ENCODE measurements around the gene CLCN1. TPM values are rescaled to one million over a fixed set of nuclear protein-coding genes. Genes with fewer than 3 reads are reported as not detected.

CLCN1 gene
- total and polyA plus RNA-seq, 2 of the 8 experiments (the other 6 are each of a cell fraction or from before 2014, with no cell fraction given), result 0.36 to 0.41 TPM

DNA sequence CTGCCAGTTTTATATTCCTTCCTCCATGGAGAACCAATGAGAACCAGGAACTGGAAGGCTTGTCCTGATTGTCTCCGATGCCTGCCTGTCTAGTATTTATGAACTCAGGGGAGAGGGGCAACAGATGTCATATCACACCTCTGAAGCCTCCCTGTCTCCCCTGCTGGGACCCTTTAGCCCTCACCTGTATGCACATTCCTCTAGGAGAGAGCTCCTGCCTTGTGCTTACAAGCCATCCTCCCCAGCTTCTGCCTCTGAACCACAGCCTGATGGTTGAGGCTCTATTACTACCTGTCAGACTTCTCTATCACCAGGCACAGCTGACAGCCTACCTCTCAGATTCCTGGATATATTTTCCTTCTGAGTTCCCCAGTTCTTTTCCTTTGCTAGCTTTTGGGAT, 52.5 kb downstream of the CLCN1 start:
- FAIRE-seq, result no peak
- no peak overlapping the region for H3K27ac ChIP-seq (ENCODE audit: low read depth, low read length)

More for the DNA sequence above, 52.5 kb downstream of the CLCN1 start:
- H3K56ac ChIP-seq (replicated peaks; ENCODE audit: insufficient read length, low read depth, low read length), result no peak overlapping the region
- H2BK20ac ChIP-seq (ENCODE audit: low read length), result peak overlapping the region; percentile 4; the same call in 1 of the 2 replicates
- no peak overlapping the region for H4K91ac ChIP-seq (replicated peaks; ENCODE audit: insufficient read length, low read length)
- H4K20me1 ChIP-seq (replicated peaks in 1 of 2; ENCODE audit: control insufficient read depth in 1 of 2, insufficient read depth in 2 of 2, low read length in 2 of 2), result no peaks in the 10 kb centered on the region
- H2BK120ac ChIP-seq (replicated peaks; ENCODE audit: low read depth, low read length), result no peak overlapping the region
- H3K79me1 ChIP-seq (ENCODE audit: low read depth, low read length), result no peaks in the 10 kb centered on the region
- no peak overlapping the region for H3K4ac ChIP-seq (replicated peaks; ENCODE audit: insufficient read length, low read depth, low read length)
- 0 out of 2 replicates have a peak overlapping the region, but pooled peaks have one; percentile 72 for H2BK5ac ChIP-seq (ENCODE audit: low read depth, low read length)
- H3K14ac ChIP-seq (ENCODE audit: insufficient read length), result no peak overlapping the region
- H3K23ac ChIP-seq (ENCODE audit: insufficient read length), result no peak overlapping the region
- no peak for DNase-seq (ENCODE audit: low read depth in 1 of 2, low spot score in 2 of 2)
- H3K4me1 ChIP-seq (replicated peaks in 1 of 4; ENCODE audit: control insufficient read depth in 3 of 4, insufficient read depth in 4 of 4, low read length in 3 of 4), result peaks cover 6 to 22% (median 14%) of the 10 kb centered on the region in 4 experiments; a peak in 5 of 7 replicates
- H3K36me3 ChIP-seq (ENCODE audit: control insufficient read depth in 2 of 4, insufficient read depth in 4 of 4, low read length in 3 of 4), result no peaks in the 10 kb centered on the region
- CTCF ChIA-PET (ENCODE audit: partially characterized antibody), result interaction anchor here (0.8 to 17.5 kb wide), 7 partner anchors 11 to 63 kb away, joined by 3 to 359 read pairs (median 7); partner anchors contain the start of gene EPHA1
- peak overlapping the region; percentile 74; the same call in 1 of the 2 replicates for H3K18ac ChIP-seq (ENCODE audit: extremely low read depth, low read length)
- H4K8ac ChIP-seq (ENCODE audit: extremely low read depth, insufficient read depth, low read length), result no peak overlapping the region
- H3K27me3 ChIP-seq (replicated peaks in 1 of 4; ENCODE audit: control insufficient read depth in 3 of 4, extremely low read depth in 1 of 4, insufficient read depth in 3 of 4, low read length in 3 of 4), result peaks cover 0 to 9% (median 6%) of the 10 kb centered on the region in 4 experiments; a peak in 4 of 7 replicates
- H3K23me2 ChIP-seq (ENCODE audit: low read depth, low read length), result peaks cover 1% of the 10 kb centered on the region
- H3K4me3 ChIP-seq (ENCODE audit: extremely low read depth in 1 of 4, insufficient read depth in 2 of 4, low read depth in 3 of 4, low read length in 4 of 4), result no peak overlapping the region
- H2AK5ac ChIP-seq (ENCODE audit: low read depth, low read length), result peak overlapping the region; percentile 97; the same call in 1 of the 2 replicates
- 0 out of 2 replicates have a peak overlapping the region, but pooled peaks have one; percentile 75 for H2BK12ac ChIP-seq (ENCODE audit: low read depth, low read length)
- H3K4me2 ChIP-seq (ENCODE audit: insufficient read depth in 1 of 2, low read depth in 2 of 2, low read length in 2 of 2), result peak overlapping the region in 1 of 2 experiments; percentile 24; a peak in 1 of 4 replicates
- 0 out of 2 replicates have a peak overlapping the region, but pooled peaks have one; percentile 32 for H2BK15ac ChIP-seq (ENCODE audit: low read length)
- H4K5ac ChIP-seq (ENCODE audit: insufficient read length, low read depth, low read length), result no peak overlapping the region
- TF ChIP-seq, protein P1, sequence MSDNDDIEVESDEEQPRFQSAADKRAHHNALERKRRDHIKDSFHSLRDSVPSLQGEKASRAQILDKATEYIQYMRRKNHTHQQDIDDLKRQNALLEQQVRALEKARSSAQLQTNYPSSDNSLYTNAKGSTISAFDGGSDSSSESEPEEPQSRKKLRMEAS (IDR thresholded peaks at IDR 0.05), result 0 out of 2 replicates have a peak, but pooled peaks have one; percentile 8
- TF ChIP-seq NRF1 (IDR thresholded peaks at IDR 0.05; ENCODE audit: low read depth, low read length) (no peak), TCF12 (IDR thresholded peaks at IDR 0.05; ENCODE audit: low read depth, low read length) (no peak)
- POLR2A ChIA-PET (ENCODE audit: partially characterized antibody), result interaction anchor here (1.2 to 19.0 kb wide), 3 partner anchors 10 to 31 kb away, joined by 5 to 518 read pairs (median 233); partner anchors contain the start of genes EPHA1 and ZYX
- WGBS, 2 experiments (ENCODE audit: extremely low coverage in 1 of 2, insufficient coverage in 1 of 2, insufficient read length in 1 of 2, insufficient replicate concordance in 2 of 2, low coverage in 1 of 2, low lambda C conversion rate in 2 of 2, missing lambda C conversion rate in 1 of 2), result 75% methylated on average over 1 of the region's 1 CpG; no CpG with 5 or more reads in 1 of the 2 experiments
- H2AFZ ChIP-seq (ENCODE audit: low read length), result no peak overlapping the region
- no peaks in the 10 kb centered on the region for H3K79me2 ChIP-seq (ENCODE audit: control insufficient read depth in 1 of 2, insufficient read depth in 2 of 2, low read length in 2 of 2)
- H3K9me3 ChIP-seq (ENCODE audit: insufficient read depth in 2 of 2, low read depth in 1 of 2, low read length in 1 of 2), result no peaks in the 10 kb centered on the region
- no peak overlapping the region for H3K9ac ChIP-seq (replicated peaks in 1 of 4; ENCODE audit: extremely low read depth in 1 of 4, low read depth in 3 of 4, low read length in 3 of 4)
